Stimulated activated CD4-positive, alpha-beta T cell treated with anti-CD3 and anti-CD28 coated beads, Interleukin-2, amount 100 ng/mL, for 4 hours (primary cell): ENCODE data around the gene CPEB4.

Experiments used
- DNase-seq: peaks from one replicate; pipeline ENCODE4 v3.0.0-alpha.2; 2020; ENCODE audit warnings: low read depth

Gene CPEB4

DNA sequence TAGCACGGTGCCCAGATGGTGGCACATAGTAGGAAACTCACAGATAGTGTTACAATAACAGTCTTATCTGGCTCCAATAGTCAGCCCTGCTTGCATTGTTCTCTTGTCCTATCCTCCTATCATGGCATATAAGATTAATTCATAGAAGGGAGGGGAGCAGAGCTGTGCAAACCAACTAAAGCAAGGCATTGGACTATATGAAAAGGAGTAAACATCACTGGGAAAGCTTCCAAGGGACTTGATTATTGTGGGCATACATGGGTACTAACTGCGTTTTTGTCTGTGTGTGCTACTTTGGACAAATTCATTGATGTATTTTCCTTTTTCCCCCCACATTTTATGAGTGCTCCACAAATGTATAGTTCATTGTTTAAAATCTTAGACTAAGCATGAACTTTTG is 57.0 kb downstream of the CPEB4 start:
- DNase-seq: no peak

DNA sequence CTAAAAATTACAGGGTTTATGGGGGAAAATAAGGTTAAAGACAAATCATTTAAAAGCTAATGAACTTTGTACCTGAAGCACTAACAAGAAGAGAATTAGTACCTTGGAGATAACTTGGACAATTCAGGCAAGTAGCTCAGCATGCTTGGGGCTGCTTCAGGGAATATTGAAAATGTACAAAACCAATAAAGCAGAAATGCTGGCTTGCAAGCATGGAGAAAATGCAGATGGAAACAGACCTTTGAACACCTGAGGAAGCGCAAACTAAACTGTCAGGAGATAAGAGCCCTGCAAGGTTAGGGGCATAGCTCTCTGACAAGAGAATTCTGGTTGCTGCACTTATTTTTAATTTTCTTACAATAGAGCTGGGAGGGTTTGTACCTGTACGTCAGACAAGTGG is 58.2 kb downstream of the CPEB4 start:
- no peak for DNase-seq

DNA sequence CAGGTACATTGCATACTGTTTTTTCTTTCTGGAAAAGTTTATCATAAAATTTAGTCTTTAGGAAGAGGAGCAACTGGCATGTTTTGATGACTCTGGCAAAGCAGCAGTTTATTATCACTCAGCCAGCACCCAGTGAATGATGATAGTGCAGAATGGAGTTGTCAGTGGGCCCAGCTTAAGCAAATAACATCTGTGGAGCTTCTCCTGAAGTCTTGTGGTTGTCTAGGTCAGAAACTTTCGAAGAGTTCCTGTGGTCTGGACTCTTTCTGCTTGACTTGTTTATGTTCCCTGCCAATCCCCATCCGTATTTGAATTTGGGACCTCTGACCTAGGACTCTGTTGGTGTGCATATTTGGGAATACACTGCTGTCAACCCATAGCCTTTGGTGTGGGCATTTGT is 62.7 kb downstream of the CPEB4 start:
- no peak for DNase-seq

DNA sequence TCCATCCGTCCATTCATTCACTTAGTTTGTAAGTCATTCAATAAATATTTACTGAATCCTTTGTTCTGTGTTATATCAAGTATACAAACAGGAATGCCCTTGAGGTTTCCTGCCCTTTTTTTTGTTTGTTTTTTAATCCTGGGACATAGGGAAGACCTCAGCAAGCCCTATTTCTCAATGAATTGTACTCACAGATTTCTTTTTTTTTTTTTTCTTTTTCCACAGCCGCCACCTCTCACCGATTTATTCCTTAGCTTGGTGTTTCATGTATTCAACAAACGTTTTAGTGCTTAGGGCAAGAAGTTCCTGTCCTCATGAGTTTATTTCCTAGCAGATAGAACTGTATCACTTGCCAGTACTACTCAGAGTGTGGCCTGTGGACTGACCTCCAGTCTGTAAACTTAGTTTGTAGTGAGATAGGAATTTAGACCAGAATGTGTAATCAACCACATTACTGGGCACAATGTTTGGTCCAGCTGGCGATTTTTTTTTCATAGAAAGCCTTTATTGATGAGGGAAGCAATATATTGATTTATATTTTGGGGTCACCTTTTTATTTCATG is 65.5 kb downstream of the CPEB4 start:
- no peak for DNase-seq

DNA sequence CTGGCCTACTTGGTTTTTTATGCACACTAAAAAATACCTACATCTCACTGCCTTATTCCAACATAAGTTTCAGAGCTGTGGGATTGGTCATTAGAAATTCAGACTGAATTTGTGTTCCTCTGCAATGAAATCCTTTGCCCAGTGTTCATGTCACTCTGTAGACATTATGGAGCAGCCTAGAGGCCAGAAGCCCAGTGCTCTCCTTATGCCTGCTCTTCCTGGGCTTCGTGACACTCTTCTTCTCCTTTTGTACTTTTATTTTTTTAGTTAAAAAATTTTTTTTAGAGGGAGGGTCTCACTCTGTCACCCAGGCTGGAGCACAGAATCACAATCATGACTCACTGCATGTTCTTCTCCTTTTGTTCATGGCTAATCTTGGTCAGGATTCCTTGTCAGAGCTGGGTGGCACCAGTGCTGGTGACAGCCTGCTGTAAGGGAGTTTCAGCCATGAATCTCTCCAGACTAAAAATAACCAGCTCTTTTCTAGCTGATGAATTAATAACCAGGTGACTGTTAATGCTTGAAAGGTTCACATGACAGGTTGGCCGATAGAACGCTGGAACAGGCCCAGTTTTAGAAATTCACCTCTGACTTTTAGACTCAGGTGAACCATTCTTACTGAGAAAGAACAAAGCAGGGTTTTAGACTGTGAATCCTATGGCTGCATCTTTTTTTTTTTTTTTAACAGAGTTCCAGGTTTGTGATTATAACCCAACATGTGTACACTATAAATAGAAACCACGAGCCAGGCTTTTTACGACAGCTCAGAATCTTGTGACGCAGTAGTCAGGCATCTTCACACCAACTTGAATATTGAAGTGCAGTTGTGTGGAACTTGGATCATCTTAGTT is 66.7 kb downstream of the CPEB4 start:
- DNase-seq: no peak

DNA sequence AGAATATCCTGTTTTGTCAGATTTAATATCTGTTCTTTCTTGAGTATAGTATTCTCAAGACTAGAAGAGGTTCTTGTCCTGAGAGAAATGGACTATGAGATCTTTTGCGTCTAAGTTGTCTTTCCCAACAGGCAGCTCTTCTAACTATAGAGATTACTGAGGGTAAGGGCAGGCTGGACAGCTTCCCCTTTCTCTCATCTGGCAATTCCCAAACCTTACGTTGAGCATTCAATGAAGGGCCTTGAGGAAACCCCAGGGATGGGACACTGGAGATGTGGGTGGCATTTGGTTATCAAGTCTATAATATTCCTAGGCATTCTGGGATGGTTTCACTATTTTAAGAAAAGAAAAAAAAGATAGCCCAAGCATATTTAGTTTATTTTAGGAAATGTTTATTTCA is 72.8 kb downstream of the CPEB4 start:
- no peak for DNase-seq

DNA sequence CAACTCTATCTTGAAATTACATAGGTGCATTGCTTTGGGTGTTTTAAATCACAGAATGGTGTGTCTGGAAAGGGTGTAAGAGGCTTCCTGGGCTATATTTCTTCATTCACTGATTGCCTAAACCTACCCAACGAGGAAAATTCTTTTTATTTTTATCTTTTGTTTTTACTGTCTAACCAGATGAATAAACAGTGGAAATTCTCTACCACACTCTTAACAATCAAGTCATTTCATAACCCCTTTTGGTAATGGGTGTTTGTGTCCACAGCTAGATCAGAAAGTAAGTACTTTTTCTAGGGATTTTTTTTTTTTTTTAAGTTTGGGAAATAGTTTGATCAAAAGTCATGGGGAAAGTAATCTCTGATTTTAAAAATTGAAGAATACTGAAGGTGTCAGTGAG is 73.3 kb downstream of the CPEB4 start:
- no peak for DNase-seq

DNA sequence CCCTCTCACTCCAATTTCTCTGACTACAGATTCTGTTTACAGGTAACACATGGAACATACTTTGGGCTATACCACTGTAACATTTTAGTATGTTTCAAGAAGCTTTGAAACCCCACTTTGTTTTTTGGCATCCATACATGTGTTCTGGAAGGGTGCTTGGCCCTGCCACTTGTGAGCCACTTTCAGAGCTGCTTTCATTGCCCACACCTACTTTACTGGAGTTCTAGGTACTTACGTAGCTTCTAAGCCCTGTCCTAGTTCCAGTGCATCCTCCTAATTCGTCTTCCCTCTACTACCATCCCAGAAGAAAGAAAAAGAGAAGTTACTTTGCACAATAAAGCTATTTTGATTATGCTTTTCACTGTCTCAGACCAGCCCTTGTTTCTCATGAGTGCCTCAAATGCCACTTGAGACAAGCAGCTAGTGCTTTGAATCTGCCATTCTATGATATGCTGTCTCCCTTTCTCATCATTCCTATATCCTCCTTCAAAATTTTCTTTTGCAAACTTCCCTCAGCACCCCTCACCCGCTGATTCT is 74.4 kb downstream of the CPEB4 start:
- DNase-seq: no peak

DNA sequence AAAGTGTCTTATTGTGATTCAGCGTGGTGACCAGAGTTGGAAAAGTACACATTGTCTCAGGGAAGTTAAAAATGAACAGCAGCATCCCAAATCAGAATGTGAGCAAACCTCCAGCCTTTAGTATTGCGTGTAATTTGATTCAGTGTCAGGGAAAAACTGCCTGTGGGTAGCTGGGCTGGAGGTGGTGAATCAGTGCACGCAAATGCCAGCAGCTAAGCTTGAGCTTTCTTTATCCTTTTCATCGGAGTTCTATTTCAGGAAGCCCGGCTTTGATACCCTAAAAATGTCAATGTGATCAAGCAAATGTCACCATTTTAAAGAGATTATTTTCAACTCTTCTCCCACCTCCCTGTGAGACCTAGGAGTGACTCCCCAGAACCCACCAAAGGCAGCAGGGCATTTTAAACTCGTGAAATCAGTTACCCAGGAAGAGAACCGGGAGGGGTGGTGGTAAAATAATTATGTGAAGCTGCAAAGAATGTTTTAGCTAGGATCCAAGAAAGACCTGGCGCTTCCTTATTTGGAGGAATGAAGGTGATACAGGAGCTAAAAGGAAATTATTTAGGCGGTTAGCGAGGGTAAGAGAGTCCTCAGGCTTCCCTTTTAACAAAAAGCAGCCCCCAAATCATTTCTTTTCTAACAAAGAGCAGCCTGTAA is 75.2 kb downstream of the CPEB4 start:
- no peak for DNase-seq

DNA sequence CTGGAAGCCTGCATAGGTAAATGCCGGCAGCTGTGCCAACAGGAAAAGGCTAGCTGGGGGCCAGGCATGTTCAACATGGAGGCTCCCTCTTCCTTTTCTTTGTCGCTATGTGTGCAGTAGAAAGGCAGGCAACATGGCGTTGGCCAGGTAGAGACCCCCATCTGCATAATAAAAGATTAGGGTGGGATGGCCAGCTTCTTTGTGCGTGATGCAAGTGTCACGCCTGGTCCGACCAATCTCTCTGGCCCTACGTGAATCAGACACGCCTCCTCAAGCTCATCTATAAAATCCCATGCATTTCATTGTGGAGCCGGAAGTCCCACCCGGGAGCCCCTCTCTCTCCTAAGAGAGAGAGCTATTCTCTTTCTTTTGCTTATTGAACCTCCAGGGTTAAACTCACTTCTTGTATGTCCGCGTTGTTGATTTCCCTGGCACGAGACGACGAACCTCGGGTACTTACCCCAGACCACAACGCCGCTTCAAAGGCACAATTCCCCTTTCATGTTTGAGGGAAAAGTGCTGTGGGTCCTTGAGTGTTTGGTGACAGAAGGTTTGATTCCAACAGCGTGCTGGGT is 75.8 kb downstream of the CPEB4 start:
- DNase-seq: no peak

DNA sequence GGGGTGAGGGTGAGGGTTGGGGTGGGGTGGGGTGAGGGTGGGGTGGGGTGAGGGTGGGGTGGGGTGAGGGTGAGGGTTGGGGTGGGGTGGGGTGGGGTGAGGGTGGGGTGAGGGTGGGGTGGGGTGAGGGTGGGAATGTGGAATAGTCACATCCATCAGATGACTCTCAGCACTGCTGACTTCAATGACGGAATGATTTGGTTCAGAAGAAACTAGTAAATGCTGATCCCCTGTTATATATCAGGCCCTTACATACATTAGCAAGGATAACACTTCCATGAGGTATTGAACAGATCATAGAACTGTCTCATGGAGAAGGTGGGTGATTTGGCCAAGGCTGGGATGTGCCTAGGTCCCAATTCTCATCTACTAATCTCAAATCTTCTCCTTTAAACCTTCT is 76.4 kb downstream of the CPEB4 start:
- no peak for DNase-seq

DNA sequence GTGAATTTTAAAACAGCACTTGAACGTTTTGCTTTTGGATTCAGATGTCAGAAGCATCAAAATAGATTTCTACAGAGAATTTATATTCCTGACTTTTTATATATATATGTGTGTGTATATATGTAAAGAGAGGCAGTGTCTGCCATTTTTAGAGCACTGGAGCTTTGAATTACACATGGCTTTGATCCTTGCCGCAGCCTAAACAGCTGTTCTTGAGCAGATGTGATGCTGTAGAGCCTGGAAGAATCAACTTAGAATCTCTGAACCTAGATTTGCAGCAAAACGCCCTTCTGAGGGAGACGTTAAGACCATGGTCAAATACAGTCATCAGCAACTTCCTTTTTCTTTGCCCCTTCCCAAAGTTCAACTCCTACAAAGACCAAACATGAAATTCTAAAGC is 79.1 kb downstream of the CPEB4 start:
- no peak for DNase-seq

DNA sequence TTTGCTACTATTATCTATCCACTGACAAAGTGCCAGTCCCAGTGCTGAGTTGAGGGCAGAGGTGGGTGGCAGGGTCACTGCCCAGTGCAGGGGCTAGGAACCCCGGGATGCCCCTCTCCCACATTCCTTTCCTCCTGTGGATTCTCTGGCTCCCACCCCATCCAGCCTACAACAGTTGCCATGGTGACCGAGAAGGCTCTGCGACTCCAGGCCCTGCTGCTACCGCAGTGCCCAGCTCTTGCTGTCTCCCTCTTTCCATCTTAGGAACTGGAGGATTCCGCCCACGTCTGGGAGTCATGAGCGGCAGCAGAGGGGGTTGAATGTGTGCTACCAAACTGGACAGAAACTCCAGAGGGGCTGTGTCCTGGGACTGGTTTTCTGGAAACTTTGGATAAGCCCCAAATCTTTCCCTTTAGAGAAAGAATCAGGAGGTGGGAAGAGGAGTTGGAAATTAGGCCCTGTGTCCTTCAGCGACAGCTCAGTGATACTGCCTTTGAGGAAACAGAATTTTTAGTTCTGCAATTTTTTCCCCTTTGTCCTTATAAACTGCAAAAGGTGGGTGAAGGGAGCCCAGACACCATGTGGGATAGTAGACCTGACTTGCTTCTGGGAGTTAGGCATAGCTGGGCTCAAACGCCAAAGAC is 80.1 kb downstream of the CPEB4 start:
- DNase-seq: no peak

DNA sequence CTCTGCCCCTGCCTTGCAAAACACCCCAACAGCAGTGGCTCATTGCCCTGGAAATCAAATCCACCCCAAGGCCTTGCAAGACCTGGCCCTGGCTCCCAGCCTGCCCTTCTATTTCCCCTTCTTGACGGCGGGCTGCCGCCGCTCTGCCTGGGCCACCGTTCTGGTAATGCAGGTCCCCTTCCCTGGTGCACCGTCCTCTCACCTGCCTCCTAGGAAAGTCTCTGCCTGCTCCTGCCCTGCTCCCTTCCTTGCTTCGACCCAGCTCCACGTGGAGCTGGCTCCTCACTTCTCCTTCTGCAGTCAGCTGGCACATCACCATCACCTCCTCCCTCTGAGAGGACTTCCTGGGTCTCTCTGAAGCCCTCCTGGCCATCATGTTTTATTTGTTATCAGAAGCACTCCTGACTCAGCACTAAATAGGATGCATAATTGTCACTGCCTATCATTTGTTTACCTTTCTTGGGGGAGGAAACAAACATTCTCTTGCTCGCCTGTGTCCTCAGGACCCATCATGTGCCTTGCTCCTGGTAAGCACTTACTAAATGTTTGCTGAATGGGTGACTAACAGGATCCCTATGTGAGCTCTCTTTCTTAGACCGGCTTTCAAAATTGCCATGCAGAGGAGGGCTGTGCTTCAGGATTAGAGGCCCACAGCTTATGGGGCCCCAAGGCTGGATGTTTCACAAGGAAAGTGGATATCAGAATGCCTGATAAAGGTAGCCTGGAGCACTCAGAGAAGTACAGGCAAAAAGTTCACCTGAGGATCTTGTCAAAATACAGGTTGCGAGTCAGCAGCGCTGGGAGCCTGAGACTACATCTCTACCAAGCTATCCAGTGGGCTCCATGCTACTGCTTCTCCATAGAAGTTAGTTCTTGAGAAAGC is 81.3 kb downstream of the CPEB4 start:
- no peak for DNase-seq

DNA sequence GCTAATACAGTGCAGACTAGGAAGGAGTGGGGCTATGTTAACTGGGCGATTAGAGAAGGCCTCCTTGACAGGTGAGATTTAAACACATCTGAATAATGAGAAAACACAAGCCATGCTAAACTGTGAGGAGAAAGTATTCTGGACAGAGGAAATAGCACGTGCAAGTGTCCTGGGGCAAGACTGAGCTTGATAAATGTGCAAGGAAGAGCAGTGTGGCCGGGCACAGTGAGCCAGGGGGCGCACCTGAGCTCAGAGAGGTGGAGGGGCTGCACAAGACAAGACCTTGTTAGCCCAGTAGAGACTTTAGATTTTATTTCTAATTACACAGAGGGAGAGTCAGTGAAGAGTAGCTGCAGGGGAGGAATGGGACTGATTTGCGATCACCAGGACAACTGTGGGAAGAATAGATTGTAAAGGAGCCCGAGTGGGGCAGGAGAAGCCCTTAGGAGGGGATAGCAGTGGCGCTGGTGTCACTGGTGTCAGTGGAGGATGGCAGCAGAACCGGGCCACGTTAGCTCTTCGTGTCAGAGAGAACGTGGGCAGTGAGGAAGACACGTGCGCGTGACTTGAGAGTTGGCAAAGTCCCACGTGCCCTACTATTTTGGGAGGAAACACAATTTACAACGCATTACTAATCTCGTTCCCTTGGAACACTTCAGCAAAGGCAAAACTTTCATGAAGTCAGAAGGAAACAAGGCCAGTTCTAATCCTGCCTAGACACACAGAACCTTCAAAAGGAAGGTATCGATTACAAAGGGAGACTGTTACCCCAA is 82.9 kb downstream of the CPEB4 start:
- DNase-seq: no peak

DNA sequence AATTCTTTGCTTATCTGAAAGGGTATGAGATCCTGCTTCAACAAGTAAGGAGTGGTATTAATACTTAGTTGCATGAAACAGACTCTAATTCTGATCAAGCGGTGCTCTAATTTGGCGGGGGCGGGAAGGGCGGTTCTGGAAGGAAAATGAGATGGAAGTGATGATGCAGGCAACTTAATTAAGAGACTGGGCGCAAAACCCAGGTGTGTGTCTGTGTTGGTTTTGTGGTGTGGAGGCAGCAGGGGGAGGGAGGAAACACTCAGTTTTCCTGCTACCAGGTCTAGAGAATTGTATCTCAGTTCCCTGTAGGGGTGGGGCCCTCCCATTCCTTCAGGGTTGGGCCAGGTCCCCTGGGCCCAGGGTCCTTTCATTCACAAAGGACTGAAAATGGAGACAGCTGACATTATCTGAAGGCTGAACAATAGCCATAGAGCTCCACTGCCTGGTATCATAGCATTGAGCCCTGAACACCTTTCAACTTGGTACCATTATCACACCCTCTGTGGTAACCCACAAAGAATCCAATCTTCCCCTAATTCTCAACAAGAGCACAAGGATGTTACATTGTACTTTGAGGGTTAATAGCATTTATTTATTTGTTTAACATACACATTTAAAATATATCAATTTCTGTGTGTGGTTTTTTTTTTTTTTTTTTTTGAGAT is 83.7 kb downstream of the CPEB4 start:
- DNase-seq: no peak

DNA sequence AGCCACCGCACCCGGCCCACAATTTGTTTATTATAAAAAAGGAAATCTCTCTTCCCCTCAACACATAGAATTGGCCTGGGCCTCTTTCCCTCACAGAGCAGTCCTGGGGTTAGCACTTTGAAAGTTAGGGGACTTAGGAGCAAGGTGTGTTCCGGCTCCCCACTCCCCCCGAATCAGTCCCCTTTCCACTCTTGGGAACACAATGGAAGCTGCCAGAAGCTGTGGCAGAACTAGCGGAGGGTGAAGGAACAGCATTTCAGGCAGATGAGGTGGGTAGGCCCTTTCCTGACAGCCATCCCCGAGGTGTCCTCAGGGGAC is 84.4 kb downstream of the CPEB4 start:
- no peak for DNase-seq

DNA sequence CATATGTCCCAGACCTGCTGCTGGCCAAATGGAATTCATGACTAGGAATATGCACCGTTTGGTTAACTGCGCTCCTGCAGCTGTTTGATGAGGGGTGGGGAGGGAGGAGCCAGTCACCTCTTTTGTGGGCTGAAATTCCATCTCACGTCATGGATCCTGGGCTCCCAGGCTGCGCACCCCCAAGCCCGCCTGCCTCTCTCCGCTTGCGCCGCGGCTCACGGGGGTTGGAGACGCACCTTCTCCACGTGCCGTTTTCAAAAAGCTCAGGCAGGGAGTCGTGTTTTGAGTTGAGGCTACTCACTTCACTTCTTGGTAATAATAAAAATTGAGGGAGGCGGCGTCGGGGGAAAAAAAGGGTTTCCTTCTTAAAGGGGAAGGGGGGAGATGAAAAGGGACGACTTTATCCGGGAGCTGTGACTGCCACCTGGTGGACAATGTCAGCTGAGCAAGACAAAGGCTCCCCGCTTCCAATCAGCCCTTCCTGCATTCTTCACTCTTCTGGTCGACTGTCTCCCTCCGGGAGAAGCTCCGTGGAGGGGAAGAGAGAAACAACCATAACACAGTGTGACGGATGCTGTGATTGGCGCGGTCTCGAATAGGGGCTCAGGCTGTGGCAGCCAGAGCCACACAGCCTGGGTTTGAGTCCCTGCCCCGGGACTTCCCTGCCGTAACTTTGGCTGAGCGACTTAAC is 84.9 kb downstream of the CPEB4 start:
- peak; percentile 61 for DNase-seq

DNA sequence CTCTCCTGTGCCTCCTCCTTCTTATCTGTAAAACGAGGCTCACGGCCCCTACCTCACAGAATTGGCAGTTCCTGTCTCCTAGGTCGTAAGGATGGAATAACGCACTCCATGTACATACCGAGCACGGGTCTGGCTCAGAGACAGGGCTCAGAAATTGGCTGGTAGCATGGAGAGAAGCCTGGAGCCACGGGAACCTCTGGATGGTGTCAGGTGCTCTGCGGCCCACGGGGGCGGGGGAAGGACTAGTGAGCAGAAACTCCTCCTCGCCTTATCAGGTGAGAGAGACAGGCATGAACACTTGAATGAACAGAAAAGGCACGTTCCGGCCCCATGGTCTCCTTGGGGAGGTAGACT is 85.4 kb downstream of the CPEB4 start:
- DNase-seq: no peak
